GM12891 (cell line): ENCODE measurements around the gene DLGAP1.

Experiments
- DNase-seq: peaks from one replicate; pipeline ENCODE4 v3.0.0; 2011; ENCODE audit warnings: low spot score; ENCODE audit not compliant: insufficient read length
- FAIRE-seq: peaks from 2 replicates; lab custom pipeline; 2011; peaks lifted over from hg19 to GRCh38; lab: Jason Lieb, UNC
- PAX5 ChIP-seq: IDR thresholded peaks from 2 replicates; pipeline ENCODE4 v1.6.1; 2011; ENCODE audit warnings: low read length, moderate library complexity, mild to moderate bottlenecking; ENCODE audit not compliant: insufficient read depth, severe bottlenecking
- POLR2A ChIP-seq: IDR thresholded peaks from 2 replicates; pipeline ENCODE4 v1.6.1; 2011; ENCODE audit warnings: low read depth, low read length, control low read depth
- POLR2AphosphoS5 ChIP-seq: IDR thresholded peaks from 2 replicates; pipeline ENCODE4 v1.6.1; 2011; ENCODE audit warnings: low read depth, low read length, control low read depth
- POU2F2 ChIP-seq: IDR thresholded peaks from 2 replicates; pipeline ENCODE4 v1.6.1; 2011; ENCODE audit warnings: low read depth, mild to moderate bottlenecking, control low read depth, low read length, moderate library complexity
- SPI1 ChIP-seq: IDR thresholded peaks from 2 replicates; pipeline ENCODE4 v1.6.1; 2011; ENCODE audit warnings: low read depth, low read length, control low read depth
- TAF1 ChIP-seq: IDR thresholded peaks from 2 replicates; pipeline ENCODE4 v1.6.1; 2011; ENCODE audit warnings: low read depth, low read length, control low read depth

DLGAP1 gene

GRCh38 chr18:3993941-3994687 lies 461.0 kb downstream of the DLGAP1 start:
- no peak for DNase-seq
- no peak for FAIRE-seq
- TF ChIP-seq TAF1 (no peak), POLR2AphosphoS5 (no peak), SPI1 (no peak), POLR2A (no peak), POU2F2 (no peak), PAX5 (no peak)

GRCh38 chr18:3985664-3986063 lies 469.4 kb downstream of the DLGAP1 start:
- TF ChIP-seq POLR2A, result no peak
- TF ChIP-seq POU2F2, result no peak
- no peak for TF ChIP-seq SPI1
- TF ChIP-seq PAX5, result no peak
- no peak for TF ChIP-seq TAF1
- TF ChIP-seq POLR2AphosphoS5, result no peak

GRCh38 chr18:3985020-3985419 lies 470.1 kb downstream of the DLGAP1 start:
- DNase-seq (no peak), FAIRE-seq (no peak)
- TF ChIP-seq SPI1 (no peak), TAF1 (no peak), POU2F2 (no peak), PAX5 (no peak), POLR2AphosphoS5 (no peak), POLR2A (no peak)

More at GRCh38 chr18:3985664-3986063, 469.4 kb downstream of the DLGAP1 start:
- FAIRE-seq (no peak), DNase-seq (no peak)

- DNase-seq, result no peak
- TF ChIP-seq POU2F2 (no peak), SPI1 (no peak)
- no peak for FAIRE-seq
Measured at GRCh38 chr18:3984163-3984757, 470.8 kb downstream of the DLGAP1 start.

GRCh38 chr18:3983351-3983969 lies 471.6 kb downstream of the DLGAP1 start:
- FAIRE-seq (no peak), DNase-seq (no peak)
- TF ChIP-seq POLR2A, result no peak
- no peak for TF ChIP-seq POLR2AphosphoS5
- TF ChIP-seq PAX5, result no peak
- TF ChIP-seq TAF1, result no peak
- TF ChIP-seq POU2F2, result no peak
- no peak for TF ChIP-seq SPI1

GRCh38 chr18:3982541-3982940 lies 472.6 kb downstream of the DLGAP1 start:
- TF ChIP-seq PAX5 (no peak), SPI1 (no peak), POU2F2 (no peak), POLR2AphosphoS5 (no peak), POLR2A (no peak), TAF1 (no peak)
- FAIRE-seq (no peak), DNase-seq (no peak)

- FAIRE-seq (no peak), DNase-seq (no peak)
- TF ChIP-seq TAF1, result no peak
- no peak for TF ChIP-seq SPI1
- TF ChIP-seq POLR2AphosphoS5, result no peak
- TF ChIP-seq POLR2A, result no peak
- TF ChIP-seq POU2F2, result no peak
- no peak for TF ChIP-seq PAX5
Measured at GRCh38 chr18:3979024-3979423, 476.1 kb downstream of the DLGAP1 start.

- FAIRE-seq, result no peak
- no peak for DNase-seq
Measured at GRCh38 chr18:3973191-3973850, 481.8 kb downstream of the DLGAP1 start.

GRCh38 chr18:3972291-3972930 lies 482.7 kb downstream of the DLGAP1 start:
- TF ChIP-seq POLR2A, result no peak
- TF ChIP-seq POLR2AphosphoS5, result no peak
- no peak for TF ChIP-seq SPI1
- no peak for TF ChIP-seq PAX5
- no peak for TF ChIP-seq TAF1
- TF ChIP-seq POU2F2, result no peak
- FAIRE-seq (no peak), DNase-seq (no peak)

More at GRCh38 chr18:3973191-3973850, 481.8 kb downstream of the DLGAP1 start:
- TF ChIP-seq POLR2AphosphoS5 (no peak), POLR2A (no peak), POU2F2 (no peak), SPI1 (no peak), PAX5 (no peak), TAF1 (no peak)
